Measurements from ENCODE around the gene QTRT2. TPM values are rescaled to one million over a fixed set of nuclear protein-coding genes. Genes with fewer than 3 reads are reported as not detected.

Gene QTRT2
- 26.2 TPM for total RNA-seq

DNA sequence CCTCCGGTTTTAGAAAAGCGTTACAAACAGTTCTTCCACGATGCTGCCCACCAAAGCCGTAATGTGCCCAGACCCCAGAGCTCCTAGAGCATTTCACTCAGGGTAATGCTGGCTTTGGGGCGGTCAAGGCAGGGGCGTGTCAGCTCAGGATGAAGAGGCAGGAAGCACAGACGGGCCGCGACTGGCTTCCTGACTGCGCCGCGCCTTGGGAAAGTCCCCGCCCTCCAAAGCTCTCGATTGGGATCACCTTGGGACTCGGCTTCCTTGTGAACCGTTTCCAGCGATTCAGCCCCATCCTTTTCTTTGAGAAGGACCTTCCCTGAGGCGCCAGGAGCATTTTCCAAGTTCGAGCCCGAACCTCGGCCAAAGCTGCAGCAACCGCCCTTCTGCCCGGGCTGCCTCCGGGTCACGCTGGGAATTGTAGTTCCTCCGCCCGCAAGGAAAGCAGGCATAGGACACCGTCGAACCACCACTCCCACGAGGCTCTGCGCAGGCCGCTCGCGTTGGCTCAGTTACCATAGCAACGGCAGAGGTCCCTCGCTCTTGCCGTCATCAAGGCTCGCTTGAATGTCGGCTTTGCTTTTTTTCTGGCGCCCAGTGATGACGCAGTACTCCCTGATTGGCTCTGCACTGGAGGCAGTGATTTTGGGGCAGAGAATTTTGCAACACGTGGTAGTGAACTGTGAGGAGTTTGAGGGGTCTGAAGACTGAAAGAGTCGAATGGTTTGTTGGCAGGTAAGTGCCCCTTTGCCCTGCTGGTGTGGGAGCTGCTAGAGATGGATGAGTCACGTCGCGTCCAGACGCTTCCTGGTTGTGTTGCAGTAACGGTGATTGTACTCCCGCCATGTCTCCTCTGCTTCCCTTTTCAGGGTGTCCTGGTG lies at the start of gene QTRT2, which contains the start of gene CCDC191:
Gene QTRT2, plus strand, starts transcription at position 608 of the 881 bp plus-strand sequence. CDS start 8,521 bp downstream, outside the sequence.
Gene CCDC191, minus strand, starts transcription at position 397 of the 881 bp plus-strand sequence. Its CDS starts 60 bp downstream, at position 337.
- peak; percentile 100 for DNase-seq

DNA sequence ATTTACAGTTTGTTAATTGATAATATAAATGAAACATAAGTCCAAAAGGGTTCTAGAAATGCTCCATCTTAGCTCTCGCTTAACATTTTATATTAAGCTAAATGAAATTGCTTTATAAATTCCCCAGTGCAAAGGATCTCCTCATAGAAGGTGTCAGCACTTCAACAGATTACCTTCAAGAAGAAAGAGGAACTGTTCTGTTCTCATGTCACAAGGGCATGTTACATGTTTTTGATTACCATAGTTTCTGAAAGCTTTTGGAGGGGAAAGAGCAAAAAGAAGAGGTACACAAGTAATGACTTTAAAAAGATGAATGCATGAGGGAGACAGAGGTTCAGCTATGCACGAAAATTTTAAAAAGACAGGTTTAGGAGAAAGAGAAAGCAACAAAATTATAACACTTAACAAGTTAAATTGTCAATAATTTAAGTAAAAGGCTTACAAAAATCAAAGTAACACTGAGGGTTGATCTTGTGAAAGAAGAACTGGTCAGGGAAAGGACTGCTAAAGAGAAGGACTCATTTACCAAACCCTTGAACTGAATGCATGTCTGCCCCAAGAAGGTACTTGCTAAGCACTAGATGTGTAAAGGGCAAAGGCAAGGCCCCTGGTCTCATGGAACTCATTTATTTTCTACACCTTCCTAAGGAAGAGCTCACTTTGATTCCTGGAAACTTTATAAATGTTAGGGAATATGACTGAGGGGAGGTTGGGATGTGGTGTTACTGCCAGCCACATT lies 45.3 kb upstream of the QTRT2 start:
- no peak for DNase-seq

DNA sequence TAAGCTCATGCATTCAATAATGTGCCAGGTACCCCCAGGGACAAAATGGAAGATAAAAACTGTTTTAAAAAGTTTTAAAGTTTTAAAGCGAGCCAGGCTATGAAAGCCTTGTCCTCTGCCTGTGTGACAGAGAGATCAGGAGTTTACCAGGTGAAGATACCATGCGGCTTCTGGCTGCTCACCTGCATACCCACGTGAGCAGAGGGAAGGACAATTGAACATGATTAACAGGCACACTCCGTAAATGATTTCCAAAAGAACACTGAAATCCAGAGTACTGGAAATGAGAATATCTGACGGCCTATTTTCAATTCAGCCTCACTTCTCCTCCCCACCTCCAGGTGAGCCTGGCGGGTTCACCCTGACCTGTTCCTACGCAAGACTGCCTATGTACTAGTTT lies 42.3 kb upstream of the QTRT2 start:
- no peak for DNase-seq

DNA sequence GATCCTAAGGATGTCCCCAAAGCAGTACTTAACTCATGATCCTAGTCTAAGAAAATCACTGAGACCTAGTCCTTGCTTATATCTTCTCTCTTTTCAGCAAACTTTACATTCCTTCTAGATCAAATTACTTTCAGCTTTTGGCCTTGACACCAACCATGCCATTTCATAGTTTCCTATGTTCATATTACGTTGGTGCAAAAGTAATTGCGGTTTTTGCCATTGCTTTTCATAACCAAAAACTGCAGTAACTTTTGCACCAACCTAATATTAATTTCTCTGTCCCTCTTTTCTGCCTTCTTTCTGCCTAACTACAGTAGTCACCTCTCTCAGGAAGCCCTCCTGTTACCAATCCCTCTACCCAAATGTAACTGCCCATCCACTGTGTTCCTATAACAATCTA lies 37.1 kb upstream of the QTRT2 start:
- no peak for DNase-seq

DNA sequence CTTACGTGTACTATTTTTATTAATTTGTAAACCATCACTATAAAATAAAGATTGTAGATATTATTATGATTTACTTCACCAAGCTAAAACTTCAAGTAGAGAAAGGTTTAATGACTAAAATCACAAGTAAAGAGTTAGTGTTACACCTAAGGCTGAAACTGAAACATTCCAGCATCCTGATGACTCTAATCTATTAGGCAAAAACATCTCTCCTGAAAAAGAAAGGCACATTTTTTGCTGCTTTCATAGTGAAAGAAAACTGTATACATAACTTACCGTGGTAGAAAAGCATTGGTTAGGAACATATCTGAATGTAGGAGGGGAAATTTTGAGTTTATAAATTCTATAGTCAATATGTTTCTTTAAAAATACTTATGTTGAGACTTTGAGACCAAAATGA lies 35.6 kb upstream of the QTRT2 start:
- no peak for DNase-seq

DNA sequence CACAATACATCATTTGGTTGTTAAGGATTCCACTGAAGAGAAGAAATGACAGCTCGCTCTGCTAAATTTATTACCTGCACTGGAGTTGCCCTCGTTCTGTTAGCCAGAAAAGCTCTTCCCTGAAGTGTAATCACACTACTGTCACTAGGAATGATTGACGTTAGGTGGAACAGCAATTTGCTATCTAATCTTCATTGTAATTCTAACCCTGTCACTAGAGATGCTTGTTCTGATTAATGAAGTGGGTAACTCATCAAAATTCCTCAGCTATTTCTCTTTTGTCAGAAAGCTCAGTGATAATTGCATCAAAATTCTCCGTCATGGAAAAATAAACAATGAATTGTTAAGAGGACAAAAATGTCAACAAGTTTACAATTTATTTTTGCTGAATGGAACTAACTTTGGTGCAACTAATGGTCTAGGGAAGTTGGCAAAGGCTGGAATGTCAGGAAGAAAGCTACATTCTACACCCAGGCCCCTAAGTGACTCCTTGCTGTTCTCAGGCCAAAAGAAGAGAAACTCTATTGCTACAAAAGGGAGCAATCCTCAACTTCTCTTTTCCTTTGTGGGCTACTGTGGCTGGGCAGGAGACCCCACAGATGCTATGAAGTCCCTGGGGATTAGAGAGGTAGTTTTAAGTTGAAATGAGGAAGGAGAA lies 34.3 kb upstream of the QTRT2 start:
- DNase-seq, result no peak

DNA sequence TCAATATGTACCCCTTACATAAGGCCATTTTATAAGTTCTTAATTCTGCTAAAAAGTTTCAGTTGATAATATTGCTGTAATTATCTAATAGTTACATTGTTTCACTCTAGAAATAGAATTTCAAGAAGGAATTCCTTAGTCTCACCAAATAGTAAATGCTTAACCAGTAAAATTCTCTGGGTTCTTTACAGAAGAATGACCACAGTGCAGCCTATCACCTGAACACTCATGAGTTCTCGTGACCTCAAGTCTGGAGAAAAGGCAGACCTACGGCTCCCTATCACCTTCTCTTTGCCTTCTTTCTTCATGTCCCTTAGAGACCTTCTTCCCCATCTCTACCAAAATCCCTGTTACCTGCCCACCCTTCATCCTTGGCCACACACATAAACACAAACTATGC lies 31.1 kb upstream of the QTRT2 start:
- DNase-seq, result no peak

DNA sequence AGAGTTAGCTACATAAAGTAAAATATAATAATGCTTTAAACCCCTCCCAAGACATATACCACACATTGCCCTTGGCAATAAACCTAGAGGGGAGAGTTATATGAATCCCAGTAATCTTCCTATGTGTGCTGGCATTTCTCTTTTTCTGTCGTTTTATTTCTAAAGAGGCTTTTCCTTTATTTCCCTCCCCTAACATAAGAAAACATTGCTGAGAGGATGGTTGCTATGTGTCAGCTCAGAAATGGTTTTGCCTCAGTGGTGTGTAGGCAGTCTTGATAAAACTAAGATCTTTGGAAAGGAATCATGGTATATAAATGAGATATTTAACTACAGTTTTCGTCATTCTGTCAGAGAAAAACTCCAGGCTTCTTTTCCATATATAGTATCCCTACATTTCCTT lies 30.2 kb upstream of the QTRT2 start:
- no peak for DNase-seq

DNA sequence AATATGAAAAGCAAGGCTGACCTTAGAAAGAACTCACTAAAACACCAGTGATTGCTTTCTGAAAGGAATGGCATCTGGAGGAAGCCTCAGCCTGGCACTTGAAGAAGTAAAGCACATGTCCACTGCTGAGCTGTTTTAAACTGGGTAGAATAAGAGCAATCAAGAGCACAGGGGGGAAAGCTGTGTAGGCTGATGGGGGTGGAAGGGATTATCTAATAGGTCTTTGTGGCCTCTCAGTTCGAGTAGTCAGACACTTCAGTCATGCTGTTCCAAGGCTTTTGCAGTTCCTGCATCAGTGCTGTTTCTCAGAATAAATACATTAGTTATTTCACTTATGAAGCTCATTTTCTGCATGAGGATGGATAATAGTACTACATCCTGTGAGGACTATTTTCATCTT lies 22.8 kb upstream of the QTRT2 start:
- no peak for DNase-seq

DNA sequence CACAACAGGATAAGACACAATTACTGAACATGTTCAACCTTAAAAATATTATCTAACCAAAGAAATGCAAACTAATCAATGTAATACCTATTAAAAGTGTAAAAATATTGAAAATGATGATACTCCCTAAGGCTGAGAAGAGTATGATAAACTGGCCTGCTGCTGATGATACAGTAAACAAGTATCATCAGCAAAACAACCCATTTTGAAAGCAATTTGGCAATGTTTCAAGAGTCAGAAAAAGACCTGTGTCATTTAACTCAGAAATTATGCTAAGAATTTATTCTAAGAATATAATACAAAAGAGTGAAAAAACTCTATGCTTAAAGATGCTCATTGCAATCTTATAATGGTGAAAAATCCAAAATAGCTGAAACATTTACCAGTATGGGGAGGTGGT lies 22.3 kb upstream of the QTRT2 start:
- no peak for DNase-seq

DNA sequence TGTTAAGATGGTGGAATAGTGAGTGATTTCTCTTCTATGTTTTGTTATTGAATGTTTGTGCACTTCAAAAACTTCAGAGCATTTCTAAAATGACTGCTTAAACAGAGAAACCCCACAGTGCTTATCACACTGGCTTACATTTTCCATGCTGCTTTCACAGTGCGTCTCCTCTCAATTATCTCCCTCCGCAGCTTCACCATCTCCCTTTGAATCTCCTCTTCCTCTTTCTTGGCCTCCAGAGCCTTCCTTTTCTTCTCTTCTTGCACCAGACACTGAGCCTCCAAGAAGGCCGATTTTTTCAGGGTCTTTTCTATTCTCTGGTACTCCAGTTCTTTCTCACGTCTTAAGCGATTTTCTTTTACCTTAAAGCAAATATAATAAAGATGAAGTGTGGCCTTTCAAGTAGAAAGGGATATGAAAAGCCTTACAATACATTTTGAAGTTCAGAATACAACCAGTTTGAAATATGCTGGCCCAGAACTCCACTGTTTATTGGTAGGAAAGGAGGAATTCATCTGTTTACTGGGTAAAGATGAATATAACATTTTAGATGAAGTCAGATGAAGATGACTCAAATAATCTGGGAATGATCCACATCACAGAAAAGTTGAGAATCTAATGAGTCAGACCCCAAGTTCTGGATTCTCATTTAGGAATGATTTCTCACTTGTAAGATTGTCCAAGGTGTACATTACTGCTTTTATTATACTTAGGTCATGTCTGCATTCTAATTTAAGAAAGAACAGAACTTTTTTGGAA lies 21.6 kb upstream of the QTRT2 start:
- DNase-seq, result no peak

DNA sequence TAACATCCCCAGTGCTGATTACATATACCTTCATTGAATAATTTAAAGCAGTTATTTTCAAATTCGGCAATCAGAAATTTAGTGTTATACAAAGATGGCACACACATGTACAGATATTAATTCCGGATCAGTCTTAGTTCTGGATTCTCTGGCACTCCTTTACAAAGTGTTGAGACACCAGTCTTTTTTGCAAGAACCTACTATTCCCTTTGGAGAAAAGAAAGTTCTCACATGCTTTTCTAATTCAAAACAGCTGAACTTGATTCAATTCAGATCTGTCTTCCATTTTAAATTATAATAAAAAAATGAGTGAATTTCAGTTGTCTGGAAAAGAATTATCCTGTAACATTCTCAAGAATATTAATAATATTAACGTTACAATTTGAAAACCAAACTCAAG lies 20.6 kb upstream of the QTRT2 start:
- no peak for DNase-seq

DNA sequence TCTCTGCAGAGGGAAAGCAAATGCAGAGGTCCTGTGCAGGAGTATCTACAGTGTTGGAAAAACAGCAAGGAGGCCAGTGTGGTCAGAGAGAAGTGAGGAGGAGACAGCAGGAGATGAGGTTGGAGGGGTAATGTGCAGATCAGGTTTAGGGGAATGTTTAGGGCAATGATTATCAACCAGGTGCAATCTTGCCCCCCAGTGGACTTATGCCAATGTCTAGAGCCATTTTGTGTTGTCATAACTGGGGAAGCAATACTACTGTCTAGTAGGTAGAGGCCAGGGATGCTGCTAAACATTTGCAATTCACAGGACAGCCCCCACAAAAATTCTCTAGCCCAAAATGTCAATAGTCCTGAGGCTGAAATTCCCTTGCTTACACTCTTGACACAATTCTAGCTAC lies 13.3 kb upstream of the QTRT2 start:
- DNase-seq, result no peak

DNA sequence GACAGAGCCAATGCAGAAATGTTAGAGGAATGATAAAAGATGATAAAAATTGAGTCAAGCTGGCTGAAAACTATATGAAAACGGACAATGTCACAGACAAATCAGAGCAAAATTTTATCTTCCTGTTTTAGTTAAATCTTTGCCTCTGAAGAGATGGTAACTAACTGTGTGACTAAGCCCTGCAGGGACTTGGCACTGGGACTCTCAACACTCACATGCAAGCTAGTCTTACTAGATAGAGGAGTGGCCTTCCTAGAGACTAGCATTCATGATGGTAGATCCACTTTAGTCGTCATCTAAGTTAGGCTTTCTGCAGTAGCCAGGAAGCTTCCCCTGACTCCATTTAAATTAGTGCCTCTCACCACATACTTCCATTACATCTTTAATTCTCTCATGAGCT lies 4.3 kb upstream of the QTRT2 start:
- no peak for DNase-seq

DNA sequence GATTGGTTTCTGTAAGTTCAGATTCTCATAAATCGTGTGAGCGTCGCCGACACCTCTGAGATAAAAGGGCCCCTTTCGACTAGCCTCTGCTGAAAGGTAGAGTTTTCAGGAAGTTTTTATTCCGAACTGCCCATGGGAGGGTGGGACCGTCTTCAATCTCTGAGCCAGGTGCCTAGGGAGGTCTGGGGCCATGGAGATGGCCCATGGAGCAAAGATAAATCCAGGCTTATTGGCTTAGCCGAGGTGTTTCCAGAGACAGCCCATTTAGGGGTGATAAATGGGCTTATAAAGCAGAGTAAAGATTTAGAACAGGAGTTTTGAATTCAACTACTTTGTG lies 442 bp downstream of the QTRT2 start:
- DNase-seq, result no peak

DNA sequence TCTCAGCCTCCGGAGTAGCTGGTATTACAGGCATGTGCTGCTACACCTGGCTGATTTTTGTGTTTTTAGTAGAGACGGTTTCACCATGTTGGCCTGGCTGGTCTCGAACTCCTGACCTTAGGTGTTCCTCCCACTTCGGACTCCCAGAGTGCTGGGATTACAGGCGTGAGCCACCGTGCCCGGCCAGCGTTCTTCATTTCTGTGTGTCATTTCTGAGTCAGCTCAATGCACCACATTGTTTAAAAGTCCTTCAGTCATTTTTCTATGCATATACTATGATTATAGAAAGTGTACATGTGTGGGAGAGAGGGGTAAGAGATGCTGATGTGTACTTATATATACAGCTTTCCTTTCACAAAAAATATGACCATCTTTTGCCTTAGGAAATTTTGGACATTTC lies 2.1 kb downstream of the QTRT2 start:
- DNase-seq, result no peak

DNA sequence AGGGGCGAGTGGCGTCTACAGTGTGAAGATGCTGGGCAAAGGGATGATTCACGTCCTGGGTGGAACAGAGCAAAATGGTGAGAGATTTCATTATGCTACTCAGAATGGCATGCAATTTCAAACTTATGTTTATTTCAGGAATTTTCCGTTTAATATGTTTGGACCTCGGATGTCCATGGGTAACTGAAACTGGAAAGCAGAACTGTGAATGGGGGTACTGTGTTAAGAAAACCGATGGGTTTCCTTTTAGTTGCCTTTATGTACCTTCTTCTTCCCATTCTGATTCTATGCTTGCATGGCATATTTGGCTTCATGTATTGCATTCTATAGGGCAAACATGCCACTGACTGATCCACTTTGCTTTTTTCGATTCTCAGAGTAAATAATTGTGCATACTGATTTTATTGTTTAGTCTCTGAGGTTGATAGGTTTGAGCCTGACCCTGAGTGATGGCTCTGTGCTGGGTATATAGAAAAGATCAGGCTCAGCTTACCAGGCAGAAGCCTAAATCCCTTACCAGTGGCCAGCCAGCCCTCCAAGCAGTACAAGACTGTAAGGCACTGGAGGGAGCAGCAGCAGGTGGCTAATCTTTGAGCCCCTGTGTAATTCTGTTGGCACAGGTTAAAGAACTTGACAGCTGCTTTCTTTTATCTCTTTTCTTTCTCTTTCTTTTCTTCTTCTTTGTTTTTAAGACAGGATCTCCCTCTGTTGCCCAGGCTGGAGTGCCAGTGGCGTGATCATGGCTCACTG lies 4.5 kb downstream of the QTRT2 start:
- DNase-seq, result no peak

DNA sequence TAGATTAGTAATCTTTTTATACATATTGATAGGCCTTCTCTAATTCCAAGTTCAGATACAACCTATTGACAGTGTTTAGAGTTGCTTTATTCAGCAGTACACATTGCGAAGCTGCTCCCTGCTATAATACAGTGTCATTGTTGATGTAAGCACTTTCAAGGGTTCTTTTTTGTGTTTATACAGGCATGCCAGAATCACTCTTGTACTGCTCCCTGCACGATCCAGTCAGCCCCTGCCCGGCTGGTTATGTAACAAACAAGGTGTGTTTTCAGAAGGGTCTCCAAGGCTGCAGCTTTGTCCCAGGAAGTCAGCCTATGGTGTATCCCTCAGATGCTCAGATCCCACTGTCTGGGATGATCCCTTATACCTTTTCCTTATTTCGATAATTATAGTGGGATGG lies 11.3 kb downstream of the QTRT2 start:
- DNase-seq, result no peak

DNA sequence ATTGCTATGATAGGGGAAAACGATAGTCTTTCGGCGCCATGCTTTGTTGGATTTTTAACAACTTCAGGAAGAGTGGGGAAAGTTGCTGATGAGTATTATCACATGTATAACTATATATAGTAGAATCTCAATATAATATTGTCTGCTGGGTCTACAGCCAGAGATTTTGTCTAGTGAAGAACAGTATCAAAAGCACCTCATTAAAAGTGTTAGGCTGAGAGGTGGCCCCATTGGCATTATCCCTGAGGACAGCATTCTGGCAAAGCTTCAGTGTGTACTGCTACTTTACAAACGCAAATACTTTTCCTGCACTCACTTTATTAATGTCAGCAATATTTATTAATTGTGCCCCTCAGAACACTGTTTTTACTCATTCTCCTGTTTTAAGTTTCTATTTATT lies 11.8 kb downstream of the QTRT2 start:
- DNase-seq, result no peak

DNA sequence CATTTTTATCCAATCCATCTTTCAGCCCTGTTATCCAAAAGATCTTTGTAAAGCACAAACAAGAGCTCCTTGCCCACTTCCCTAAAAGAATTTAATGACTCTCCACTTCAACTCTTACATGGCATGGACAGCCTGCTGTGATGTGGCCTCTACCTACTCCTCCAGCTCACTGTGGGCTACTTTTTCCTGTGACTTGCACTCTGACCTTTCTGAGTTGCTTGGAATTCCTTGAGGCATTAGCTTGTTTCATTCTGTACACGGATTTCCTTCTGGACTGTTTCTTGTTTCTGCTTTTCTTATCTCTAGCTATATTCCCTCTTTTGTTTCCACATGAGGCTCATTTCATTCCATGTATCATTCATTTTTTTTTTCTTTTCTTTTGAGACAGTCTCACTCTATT lies 15.2 kb downstream of the QTRT2 start:
- no peak for DNase-seq

DNA sequence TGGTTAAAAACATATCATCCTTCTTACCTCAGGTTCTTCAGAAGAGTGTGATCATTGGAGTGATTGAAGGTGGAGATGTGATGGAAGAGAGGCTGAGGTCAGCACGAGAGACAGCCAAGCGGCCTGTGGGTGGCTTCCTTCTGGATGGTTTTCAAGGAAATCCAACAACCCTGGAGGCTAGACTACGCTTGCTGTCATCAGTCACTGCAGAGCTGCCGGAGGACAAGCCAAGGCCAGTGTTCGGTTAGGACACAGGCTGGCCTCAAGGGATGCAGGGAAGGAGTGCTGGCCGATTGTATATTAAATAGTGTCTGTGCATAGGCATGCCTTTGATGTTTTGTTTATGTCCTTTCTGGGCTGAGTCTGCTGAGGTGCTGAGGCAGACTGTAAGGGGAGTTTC lies 20.2 kb downstream of the QTRT2 start:
- DNase-seq, result no peak

DNA sequence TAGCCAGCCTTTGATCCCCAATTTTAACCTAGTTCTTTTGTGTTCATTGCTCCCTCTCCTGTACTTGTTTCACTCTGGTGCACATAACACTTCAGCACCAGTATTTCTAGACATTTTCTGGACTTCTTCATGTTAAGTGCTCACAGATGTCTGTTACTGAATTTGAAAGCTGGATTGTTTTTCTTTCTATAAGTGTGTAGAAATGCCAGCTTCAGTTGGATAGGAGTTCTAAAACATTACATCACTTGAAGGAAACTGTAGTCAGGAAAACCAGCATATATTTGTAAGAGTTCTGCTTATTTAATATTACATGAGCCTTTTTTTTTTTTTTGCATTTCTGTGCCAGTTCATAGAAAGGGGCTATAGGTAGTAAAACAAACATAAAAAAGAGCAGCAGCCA lies 21.6 kb downstream of the QTRT2 start:
- peak; percentile 47 for DNase-seq

Measured in tongue (tissue), 2 donors.